ENCODE measurements around the gene FILIP1L. TPM values are rescaled to one million over a fixed set of nuclear protein-coding genes. Genes with fewer than 3 reads are reported as not detected.

Gene FILIP1L
- total and polyA plus RNA-seq, 2 of the 8 experiments (the other 6 are each of a cell fraction or from before 2014, with no cell fraction given), result 0.06 to 0.09 TPM

GRCh38 chr3:100127792-100128191, 13.5 kb upstream of the FILIP1L start (continued):
- TF ChIP-seq USF2 (IDR thresholded peaks at IDR 0.05; ENCODE audit: low read length), result no peak
- no peak for TF ChIP-seq RXRA (IDR thresholded peaks at IDR 0.05; ENCODE audit: insufficient read depth, low read depth, low read length)
- TF ChIP-seq HDAC2 (IDR thresholded peaks at IDR 0.05; ENCODE audit: borderline replicate concordance in 1 of 2, low read depth in 2 of 2, low read length in 2 of 2), result no peak
- no peak for TF ChIP-seq EP300 (IDR thresholded peaks at IDR 0.05; ENCODE audit: borderline replicate concordance in 1 of 2, low read depth in 2 of 2, low read length in 2 of 2)

Data from H1 (cell line).